K562 (cell line): Measurements from ENCODE around the gene TBC1D1. TPM values are rescaled to one million over a fixed set of nuclear protein-coding genes. Genes with fewer than 3 reads are reported as not detected.
A peak's percentile ranks its signal among the peaks of the same experiment; 100 is the strongest.

Experiments
- ATAC-seq: fragments of 200-7000 bp; cut with Tn5 transposase; 3 replicates; pipeline ENCODE4 v1.9.1; 2020; ENCODE audit warnings: moderate library complexity
- Bru-seq: library from RNA; stranded (reverse); fragments of 400-500 nt; gene quantifications from one replicate; lab custom pipeline; 2021; lab: Mats Ljungman, UMichigan
- BruChase-seq, 2 experiments: library from RNA; stranded (reverse); fragments of 400-500 nt; gene quantifications; one replicate each; lab custom pipeline; 2021; lab: Mats Ljungman, UMichigan
- BruUV-seq: library from RNA; stranded (reverse); fragments of 400-500 nt; replicated peaks from 2 replicates; lab custom pipeline; 2021; lab: Mats Ljungman, UMichigan
- CTCF ChIA-PET: fragments of 300-600 bp; formaldehyde crosslinking; extraction: SDS; loops from one replicate; lab custom pipeline; 2021; ENCODE audit warnings: low intra/inter-chr PET ratio; lab: Yijun Ruan, JAX
- POLR2A ChIA-PET: fragments of 300-600, 350-650 bp; sonication (Branson Sonifier 250); formaldehyde crosslinking; extraction: SDS; loops from one replicate; lab custom pipeline; 2021; ENCODE audit warnings: antibody characterized with exemption, inconsistent platforms; lab: Yijun Ruan, JAX
- DNase-seq, 4 experiments: peaks; one replicate each; pipeline versions ENCODE4 v3.0.0 to v3.0.0-alpha.2; 2011 to 2018; ENCODE audit warnings: low spot score in 3 of 4, mixed read lengths in 3 of 4; ENCODE audit errors: extremely low read depth in 1 of 4
- FAIRE-seq: peaks from 2 replicates; lab custom pipeline; 2011; peaks lifted over from hg19 to GRCh38; lab: Jason Lieb, UNC
- H2AFZ ChIP-seq: 2 replicates; pipeline ENCODE4 v1.6.0; 2011; ENCODE audit warnings: low read depth, low read length, control low read depth, inconsistent platforms
- H3K27ac ChIP-seq: fragments of 200-600 bp; 3 replicates; pipeline ENCODE4 v1.8.0; 2011; ENCODE audit warnings: low read depth, mild to moderate bottlenecking, control low read depth, inconsistent platforms, low read length, moderate library complexity, mixed read lengths; ENCODE audit errors: extremely low read depth
- H3K27me3 ChIP-seq, 2 experiments: fragments of 300-600 bp in 1 of 2; 2 replicates in 1 of 2; 3 replicates in 1 of 2; pipeline versions ENCODE4 v1.6.0 to v1.8.0; 2011; ENCODE audit warnings: inconsistent platforms in 2 of 2, low read length in 2 of 2, mild to moderate bottlenecking in 1 of 2, mixed read lengths in 1 of 2, moderate library complexity in 1 of 2; ENCODE audit not compliant: control insufficient read depth in 2 of 2, insufficient read depth in 2 of 2
- H3K36me3 ChIP-seq: fragments of 300-600 bp; 3 replicates; pipeline ENCODE4 v1.8.0; 2011; ENCODE audit warnings: mild to moderate bottlenecking, low read length, inconsistent platforms; ENCODE audit not compliant: control insufficient read depth, insufficient read depth
- H3K4me1 ChIP-seq, 2 experiments: fragments of 200-600 bp in 1 of 2; replicated peaks in 1 of 2; 2 replicates in 1 of 2; 3 replicates in 1 of 2; pipeline versions ENCODE4 v1.5.1 to v1.8.0; 2011; ENCODE audit warnings: inconsistent platforms in 2 of 2, low read length in 2 of 2, mild to moderate bottlenecking in 1 of 2, mixed read lengths in 1 of 2, moderate library complexity in 1 of 2; ENCODE audit not compliant: control insufficient read depth in 2 of 2, insufficient read depth in 2 of 2
- H3K4me2 ChIP-seq: 2 replicates; pipeline ENCODE4 v1.6.1; 2011; ENCODE audit warnings: low read length, control low read depth, inconsistent platforms, mixed read lengths; ENCODE audit not compliant: insufficient read depth
- H3K4me3 ChIP-seq: fragments of 200-600 bp; sonication (generic), shearing (Covaris generic); 2 replicates; pipeline ENCODE4 v1.5.1; 2016; ENCODE audit warnings: control low read depth, inconsistent platforms
- H3K79me2 ChIP-seq: fragments of 200-600 bp; 3 replicates; pipeline ENCODE4 v1.8.0; 2011; ENCODE audit warnings: low read length, inconsistent platforms; ENCODE audit not compliant: control insufficient read depth, insufficient read depth
- H3K9ac ChIP-seq, 2 experiments: 2 replicates each; pipeline versions ENCODE4 v1.6.0 to v1.6.1; 2011; ENCODE audit warnings: low read depth in 2 of 2, low read length in 2 of 2, control low read depth in 1 of 2, inconsistent platforms in 1 of 2, mild to moderate bottlenecking in 1 of 2, mixed read lengths in 1 of 2; ENCODE audit not compliant: insufficient read depth in 1 of 2
- H3K9me1 ChIP-seq: one replicate; pipeline ENCODE4 v1.6.0; 2011; ENCODE audit warnings: inconsistent platforms, mild to moderate bottlenecking, low read length, moderate library complexity; ENCODE audit not compliant: control insufficient read depth, insufficient read depth
- H3K9me3 ChIP-seq: replicated peaks from 2 replicates; pipeline ENCODE4 v1.5.1; 2011; ENCODE audit warnings: low read depth, low read length, inconsistent platforms; ENCODE audit not compliant: control insufficient read depth, insufficient read depth
- H4K20me1 ChIP-seq: replicated peaks from 2 replicates; pipeline ENCODE4 v1.6.1; 2011; ENCODE audit warnings: low read length, inconsistent platforms, mixed read lengths; ENCODE audit not compliant: control insufficient read depth, insufficient read depth
- CCAR2 ChIP-seq: fragments of 200-400 bp; formaldehyde crosslinking; IDR thresholded peaks from 2 replicates; pipeline ENCODE4 v1.6.1; 2017; ENCODE audit warnings: mild to moderate bottlenecking, low read depth, low read length
- ELF2 ChIP-seq: fragments of 250-450 bp; sonication (Bioruptor Pico); IDR thresholded peaks from 2 replicates; pipeline ENCODE4 v1.5.0; 2021; ENCODE audit warnings: mild to moderate bottlenecking
- ESRRB ChIP-seq: fragments of 250-450 bp; sonication (Bioruptor Pico); IDR thresholded peaks from 2 replicates; pipeline ENCODE4 v1.5.0; 2020; ENCODE audit warnings: mild to moderate bottlenecking, moderate library complexity, borderline replicate concordance
- ZBED1 ChIP-seq: IDR thresholded peaks from 2 replicates; pipeline ENCODE4 v1.6.1; 2014
- WGBS: fragments of 100-300 bp; shearing (Covaris generic); methylation state at CpG from one replicate; pipeline ENCODE4 v1.1.6; 2016; ENCODE audit warnings: low coverage, mixed read lengths; ENCODE audit not compliant: insufficient coverage; ENCODE audit errors: missing lambda C conversion rate; 5-methylcytosine and 5-hydroxymethylcytosine counted together
- in situ Hi-C: fragments of 300-500 bp; cut with MboI; formaldehyde crosslinking; loops from 4 replicates; pipeline ENCODE4 v1.15.0; 2018; ENCODE audit warnings: inconsistent platforms, mixed read lengths
- intact Hi-C: fragments of 100-400 bp; cut with micrococcal nuclease; formaldehyde crosslinking; loops from 2 replicates; pipeline ENCODE4 v1.14.2; 2022
- long read RNA-seq, 3 experiments: library from polyadenylated mRNA in 2 of 3; library from RNA in 1 of 3; unstranded in 2 of 3; stranded (forward) in 1 of 3; transcript quantifications; one replicate each; pipeline ENCODE4 v2.0.0, GENCODE V29; 2019 to 2022
- polyA minus RNA-seq, 3 experiments: library from RNA; depleted of rRNA, polyadenylated mRNA; stranded (reverse); fragments of >200 nt; gene quantifications; 2 replicates each; pipeline ENCODE4 v1.2.3, GENCODE V29; 2011
- polyA plus RNA-seq, 8 experiments: library from polyadenylated mRNA; depleted of rRNA in 4 of 8; stranded (reverse) in 5 of 8; unstranded in 3 of 8; fragments of >200 nt; fragmentation: Nextera tagmentation in 2 of 8; fragmentation: Illumina TruSeq in 1 of 8; extraction: Ambion mirVana in 2 of 8; extraction: Trizol in 1 of 8; gene quantifications; 2 replicates each; pipeline versions ENCODE4 v1.2.1 to v1.2.3, GENCODE V29; 2011 to 2014; ENCODE audit warnings: inconsistent platforms in 1 of 8, missing spikeins in 1 of 8
- total RNA-seq, 7 experiments: library from RNA; depleted of rRNA in 6 of 7; stranded (reverse); fragments of >200 nt in 6 of 7; fragmentation: Illumina TruSeq in 2 of 7; extraction: Trizol in 2 of 7; gene quantifications; 2 replicates each; pipeline versions ENCODE4 v1.2.1 to v1.2.3, GENCODE V29; 2011 to 2021; ENCODE audit warnings: low replicate concordance in 1 of 7
- TF ChIP-seq, protein P1 (sequence below), 2 experiments: IDR thresholded peaks in 1 of 2; conservative IDR thresholded peaks in 1 of 2; 2 replicates each; pipeline ENCODE4 v1.6.1; 2016; ENCODE audit warnings: low read depth in 2 of 2, mild to moderate bottlenecking in 1 of 2, missing compliant biosample characterization in 1 of 2, missing genetic modification characterization in 1 of 2, moderate library complexity in 1 of 2
- TF ChIP-seq, protein P2 (sequence below): fragments of 200-800 bp; sonication (Bioruptor generic); IDR thresholded peaks from 2 replicates; pipeline ENCODE4 v1.6.1; 2017; ENCODE audit warnings: missing genetic modification characterization, missing compliant biosample characterization

The TBC1D1 gene, protein sequence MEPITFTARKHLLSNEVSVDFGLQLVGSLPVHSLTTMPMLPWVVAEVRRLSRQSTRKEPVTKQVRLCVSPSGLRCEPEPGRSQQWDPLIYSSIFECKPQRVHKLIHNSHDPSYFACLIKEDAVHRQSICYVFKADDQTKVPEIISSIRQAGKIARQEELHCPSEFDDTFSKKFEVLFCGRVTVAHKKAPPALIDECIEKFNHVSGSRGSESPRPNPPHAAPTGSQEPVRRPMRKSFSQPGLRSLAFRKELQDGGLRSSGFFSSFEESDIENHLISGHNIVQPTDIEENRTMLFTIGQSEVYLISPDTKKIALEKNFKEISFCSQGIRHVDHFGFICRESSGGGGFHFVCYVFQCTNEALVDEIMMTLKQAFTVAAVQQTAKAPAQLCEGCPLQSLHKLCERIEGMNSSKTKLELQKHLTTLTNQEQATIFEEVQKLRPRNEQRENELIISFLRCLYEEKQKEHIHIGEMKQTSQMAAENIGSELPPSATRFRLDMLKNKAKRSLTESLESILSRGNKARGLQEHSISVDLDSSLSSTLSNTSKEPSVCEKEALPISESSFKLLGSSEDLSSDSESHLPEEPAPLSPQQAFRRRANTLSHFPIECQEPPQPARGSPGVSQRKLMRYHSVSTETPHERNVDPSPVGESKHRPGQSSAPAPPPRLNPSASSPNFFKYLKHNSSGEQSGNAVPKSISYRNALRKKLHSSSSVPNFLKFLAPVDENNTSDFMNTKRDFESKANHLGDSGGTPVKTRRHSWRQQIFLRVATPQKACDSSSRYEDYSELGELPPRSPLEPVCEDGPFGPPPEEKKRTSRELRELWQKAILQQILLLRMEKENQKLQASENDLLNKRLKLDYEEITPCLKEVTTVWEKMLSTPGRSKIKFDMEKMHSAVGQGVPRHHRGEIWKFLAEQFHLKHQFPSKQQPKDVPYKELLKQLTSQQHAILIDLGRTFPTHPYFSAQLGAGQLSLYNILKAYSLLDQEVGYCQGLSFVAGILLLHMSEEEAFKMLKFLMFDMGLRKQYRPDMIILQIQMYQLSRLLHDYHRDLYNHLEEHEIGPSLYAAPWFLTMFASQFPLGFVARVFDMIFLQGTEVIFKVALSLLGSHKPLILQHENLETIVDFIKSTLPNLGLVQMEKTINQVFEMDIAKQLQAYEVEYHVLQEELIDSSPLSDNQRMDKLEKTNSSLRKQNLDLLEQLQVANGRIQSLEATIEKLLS (N-terminal part only)
- 5.8 and 11.4 TPM in 2 replicates for total RNA-seq (2011; cell fraction: chromatin; rRNA removed; ENCODE audit: low replicate concordance)
- total RNA-seq (2011; cell fraction: nucleolus; rRNA removed) = 3.0 and 4.2 TPM in 2 replicates
- 5.2 and 6.4 TPM in 2 replicates for total RNA-seq (2011; cell fraction: nucleoplasm; rRNA removed)
- total RNA-seq (2014; rRNA removed) = 11.7 and 13.7 TPM in 2 replicates
- total RNA-seq (2014; rRNA removed; fragmentation: Illumina TruSeq; extraction: Trizol) = 8.8 and 10.6 TPM in 2 replicates
- total RNA-seq (2015; rRNA removed; fragmentation: Illumina TruSeq; extraction: Trizol) = 7.1 and 7.2 TPM in 2 replicates
- 10.2 and 11.1 TPM in 2 replicates for total RNA-seq (2021)
- 14.2 and 29.3 TPM in 2 replicates for polyA plus RNA-seq (2011; rRNA removed)
- polyA plus RNA-seq (2011; cell fraction: cytosol; rRNA removed) = 14.8 and 29.8 TPM in 2 replicates
- polyA plus RNA-seq (2011; cell fraction: nucleus; rRNA removed) = 8.4 and 17.4 TPM in 2 replicates
- 8.0 and 9.7 TPM in 2 replicates for polyA plus RNA-seq (2012)
- 8.7 and 9.0 TPM in 2 replicates for polyA plus RNA-seq (2014; fragmentation: Illumina TruSeq; extraction: Trizol)
- 1 to 10 TPM in 1 of 2 experiments, under 1 TPM in 1; 0.59 to 1.1 TPM for polyA plus RNA-seq (2014; fragmentation: Nextera tagmentation; extraction: Ambion mirVana)
- polyA plus RNA-seq (2014; rRNA removed) = 11.4 and 12.0 TPM in 2 replicates
- 20.7 and 34.1 TPM in 2 replicates for polyA minus RNA-seq (2011; rRNA and poly(A)+ RNA removed)
- polyA minus RNA-seq (2011; cell fraction: cytosol; rRNA and poly(A)+ RNA removed) = 16.0 and 26.5 TPM in 2 replicates
- polyA minus RNA-seq (2011; cell fraction: nucleus; rRNA and poly(A)+ RNA removed) = 7.3 and 19.0 TPM in 2 replicates
- Bru-seq, nascent RNA = percentile 44 among the genes with signal in this experiment
- BruChase-seq, experiment 1, labeled RNA remaining after a 2-hour chase = percentile 44 among the genes with signal in this experiment
- BruChase-seq, experiment 2, labeled RNA remaining after a 6-hour chase = percentile 44 among the genes with signal in this experiment
- long read RNA-seq, experiment 1, partial matches to known transcripts = 11 of 23 reads
- long read RNA-seq, experiment 1, other reads (novel, unspliced or antisense) = 11 of 23 reads
- long read RNA-seq, experiment 2, partial matches to known transcripts = 4 of 9 reads
- long read RNA-seq, experiment 2, other reads (novel, unspliced or antisense) = 5 of 9 reads
- long read RNA-seq, experiment 3, partial matches to known transcripts = 1 of 1 reads
- long read RNA-seq, experiment 3, other reads (novel, unspliced or antisense) = 0 of 1 reads

DNA sequence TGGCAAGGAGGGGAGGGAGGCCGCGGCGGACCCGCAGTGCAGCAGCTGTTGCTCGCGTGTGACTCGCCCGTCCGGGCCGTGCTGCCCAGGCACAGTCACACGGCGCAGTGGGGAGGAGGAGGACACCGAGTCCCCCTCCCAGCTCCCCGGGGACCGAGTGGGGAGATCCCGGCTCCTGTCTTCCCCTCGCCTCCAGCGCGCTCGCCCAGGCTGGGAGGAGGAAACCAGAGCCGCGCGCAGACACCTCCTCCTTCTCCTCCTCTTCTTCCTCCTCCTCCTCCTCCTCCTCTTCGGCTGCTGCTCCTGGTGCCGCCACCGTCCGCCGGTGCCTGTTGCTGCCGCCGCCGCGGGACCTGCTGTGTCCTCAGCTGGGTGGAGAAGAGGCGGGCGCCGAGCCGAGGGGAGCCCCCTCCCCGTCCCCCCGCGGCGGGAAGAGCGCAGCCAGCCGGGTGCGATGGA lies at the start of gene TBC1D1:
Gene TBC1D1, plus strand, starts transcription at position 284 of the 459 bp plus-strand sequence. CDS start 11,012 bp downstream, outside the sequence.
- no peak within 1 kb of the TSS for H3K4me3 ChIP-seq
- peaks cover 12 to 45% of the 10 kb centered on the region in 2 experiments; a peak in 3 of 5 replicates for H3K27me3 ChIP-seq
- no peaks in the 10 kb centered on the region for H3K9me3 ChIP-seq
- peaks cover 0 to 12% of the 10 kb centered on the region in 2 experiments; a peak in 2 of 5 replicates for H3K4me1 ChIP-seq
- H3K27ac ChIP-seq = no peak within 1 kb of the TSS
- H3K79me2 ChIP-seq = no peaks in the 10 kb centered on the region
- intact Hi-C loops (no loop called here), in situ Hi-C loops (no loop called here)
- no peak within 1 kb of the TSS for H3K4me2 ChIP-seq
- ATAC-seq = peak; percentile 35
- no peak for FAIRE-seq
- POLR2A ChIA-PET = interaction anchor here (0.5 kb wide), 1 partner anchor 345 kb away, joined by 3 read pairs; no protein-coding TSS in a partner anchor
- no CpG with 5 or more reads among the region's 43 CpGs for WGBS
- CTCF ChIA-PET = no interaction called here
- no TSS peak for BruUV-seq
- no peak within 1 kb of the TSS for H2AFZ ChIP-seq
- no peak within 1 kb of the TSS for H3K9ac ChIP-seq
- no peaks in the 10 kb centered on the region for H3K9me1 ChIP-seq
- H4K20me1 ChIP-seq = no peaks in the 10 kb centered on the region
- no peak for DNase-seq
- no peaks in the 10 kb centered on the region for H3K36me3 ChIP-seq
- no peak for TF ChIP-seq CCAR2
- TF ChIP-seq, protein P1, sequence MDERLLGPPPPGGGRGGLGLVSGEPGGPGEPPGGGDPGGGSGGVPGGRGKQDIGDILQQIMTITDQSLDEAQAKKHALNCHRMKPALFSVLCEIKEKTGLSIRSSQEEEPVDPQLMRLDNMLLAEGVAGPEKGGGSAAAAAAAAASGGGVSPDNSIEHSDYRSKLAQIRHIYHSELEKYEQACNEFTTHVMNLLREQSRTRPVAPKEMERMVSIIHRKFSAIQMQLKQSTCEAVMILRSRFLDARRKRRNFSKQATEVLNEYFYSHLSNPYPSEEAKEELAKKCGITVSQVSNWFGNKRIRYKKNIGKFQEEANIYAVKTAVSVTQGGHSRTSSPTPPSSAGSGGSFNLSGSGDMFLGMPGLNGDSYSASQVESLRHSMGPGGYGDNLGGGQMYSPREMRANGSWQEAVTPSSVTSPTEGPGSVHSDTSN (CRISPR knock-in tag; IDR thresholded peaks at IDR 0.05; ENCODE audit: low read depth) = no peak
- TF ChIP-seq, protein P1 (tag; conservative IDR thresholded peaks at IDR 0.05; ENCODE audit: low read depth) = no peak
- no peak for TF ChIP-seq ZBED1
- TF ChIP-seq ELF2 (CRISPR knock-in tag) = no peak
- no peak for TF ChIP-seq ESRRB (CRISPR knock-in tag)
- TF ChIP-seq, protein P2, sequence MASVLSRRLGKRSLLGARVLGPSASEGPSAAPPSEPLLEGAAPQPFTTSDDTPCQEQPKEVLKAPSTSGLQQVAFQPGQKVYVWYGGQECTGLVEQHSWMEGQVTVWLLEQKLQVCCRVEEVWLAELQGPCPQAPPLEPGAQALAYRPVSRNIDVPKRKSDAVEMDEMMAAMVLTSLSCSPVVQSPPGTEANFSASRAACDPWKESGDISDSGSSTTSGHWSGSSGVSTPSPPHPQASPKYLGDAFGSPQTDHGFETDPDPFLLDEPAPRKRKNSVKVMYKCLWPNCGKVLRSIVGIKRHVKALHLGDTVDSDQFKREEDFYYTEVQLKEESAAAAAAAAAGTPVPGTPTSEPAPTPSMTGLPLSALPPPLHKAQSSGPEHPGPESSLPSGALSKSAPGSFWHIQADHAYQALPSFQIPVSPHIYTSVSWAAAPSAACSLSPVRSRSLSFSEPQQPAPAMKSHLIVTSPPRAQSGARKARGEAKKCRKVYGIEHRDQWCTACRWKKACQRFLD = no peak
